ENCODE results near the gene LRRC30. TPM values are rescaled to one million over a fixed set of nuclear protein-coding genes. Genes with fewer than 3 reads are reported as not detected.

LRRC30 gene
- total RNA-seq, 1 experiment from 2014 or later, result not detected

DNA sequence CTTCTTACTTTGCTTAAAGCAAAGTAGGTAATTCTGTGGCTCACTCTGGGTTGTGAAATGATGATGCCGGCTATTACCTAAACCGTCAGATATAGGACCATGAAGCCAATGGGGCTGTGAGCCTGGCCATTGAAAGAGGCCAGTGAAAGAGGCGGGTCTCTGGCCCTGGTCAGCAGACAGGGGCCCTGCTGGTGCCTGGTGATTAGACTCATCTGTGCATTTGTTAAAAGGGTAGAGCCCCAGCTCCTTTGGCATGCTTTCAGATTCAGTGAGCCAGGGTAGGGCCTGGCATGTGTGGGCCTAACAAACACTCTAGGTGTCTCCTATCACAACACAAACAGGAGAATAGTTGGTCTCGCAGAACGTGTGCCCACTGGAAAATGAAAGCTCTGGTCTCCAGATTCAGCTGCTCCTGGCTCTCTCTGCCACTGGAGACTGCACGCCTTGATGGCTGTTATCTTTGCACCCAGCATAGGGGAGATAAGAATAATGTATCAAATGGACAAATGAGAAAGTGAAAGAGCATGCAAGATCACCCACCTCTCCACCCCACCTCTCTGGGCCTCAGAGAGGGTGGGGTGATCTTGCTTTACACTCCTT, 6.9 kb downstream of the LRRC30 start:
- DNase-seq (ENCODE audit: low spot score), result no peak

GRCh38 chr18:7242926-7243325, 12.0 kb downstream of the LRRC30 start:
- DNase-seq (ENCODE audit: low spot score), result no peak

GRCh38 chr18:7248877-7249276, 18.0 kb downstream of the LRRC30 start:
- no peak for DNase-seq (ENCODE audit: low spot score)

DNA sequence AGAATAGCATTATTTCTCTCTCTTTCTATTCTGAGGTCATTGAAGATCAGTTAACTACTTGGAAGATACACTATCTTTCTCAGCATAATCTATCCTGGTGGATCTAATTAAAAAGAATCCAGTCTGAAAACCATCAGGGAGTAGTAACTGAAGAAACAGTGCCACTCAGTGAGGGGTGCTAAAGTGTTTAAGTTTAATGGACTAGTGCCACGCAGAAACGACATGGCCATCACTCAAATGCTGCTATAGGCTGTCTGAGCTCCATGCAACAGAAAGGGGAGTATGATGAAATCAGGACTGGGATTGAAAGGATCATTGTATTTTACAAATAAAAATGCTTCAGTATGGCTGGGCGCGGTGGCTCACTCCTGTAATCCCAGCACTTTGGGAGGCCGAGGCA, 23.3 kb downstream of the LRRC30 start:
- no peak for DNase-seq (ENCODE audit: low spot score)

- DNase-seq (ENCODE audit: low spot score), result no peak
Measured at GRCh38 chr18:7255054-7255453, 24.2 kb downstream of the LRRC30 start.

- no peak for DNase-seq (ENCODE audit: low spot score)
Measured at GRCh38 chr18:7255643-7256042, 24.8 kb downstream of the LRRC30 start.

GRCh38 chr18:7256618-7257425, 25.9 kb downstream of the LRRC30 start:
- DNase-seq (ENCODE audit: low spot score), result no peak

DNA sequence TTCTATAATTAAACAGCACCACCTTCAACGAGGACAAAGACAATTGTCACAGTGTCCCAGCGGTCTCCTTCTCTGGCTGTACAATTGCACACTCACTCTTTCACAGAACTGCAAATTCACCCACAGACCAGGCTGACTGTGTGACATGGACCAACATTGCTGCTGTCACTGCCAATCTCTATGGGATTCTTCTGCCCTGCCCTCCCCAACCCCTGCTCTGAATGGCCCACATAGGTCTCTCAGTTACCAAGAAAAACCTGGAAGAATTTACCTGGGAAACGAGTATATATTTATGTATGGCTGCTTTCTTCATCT, 26.5 kb downstream of the LRRC30 start:
- no peak for DNase-seq (ENCODE audit: low spot score)

DNA sequence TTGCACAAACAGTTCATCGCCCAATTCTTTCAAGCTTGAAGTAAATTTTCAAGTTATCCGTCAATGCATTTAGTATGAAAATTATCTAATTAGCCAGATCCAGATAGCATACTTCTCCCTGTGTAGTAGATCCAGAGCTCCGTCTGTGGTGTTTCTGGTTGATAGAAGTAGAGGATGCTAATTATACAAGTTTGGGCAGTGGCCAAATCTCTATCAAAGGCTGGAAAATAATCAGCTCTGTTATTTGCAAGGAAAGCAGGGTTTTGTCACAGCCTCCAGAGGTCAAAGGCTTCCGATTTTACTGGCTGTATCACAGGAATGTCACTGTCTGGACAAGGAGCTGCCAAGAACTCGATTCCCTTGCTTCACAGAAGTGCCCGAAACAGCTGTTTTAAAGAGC, 28.6 kb downstream of the LRRC30 start:
- no peak for DNase-seq (ENCODE audit: low spot score)

GRCh38 chr18:7261199-7261598, 30.3 kb downstream of the LRRC30 start:
- no peak for DNase-seq (ENCODE audit: low spot score)

- no peak for DNase-seq (ENCODE audit: low spot score)
Measured at GRCh38 chr18:7267973-7268372, 37.1 kb downstream of the LRRC30 start.

- no peak for DNase-seq (ENCODE audit: low spot score)
Measured at GRCh38 chr18:7269942-7270341, 39.1 kb downstream of the LRRC30 start.

- peak; percentile 29 for DNase-seq (ENCODE audit: low spot score)
Measured at GRCh38 chr18:7272311-7273049, 41.6 kb downstream of the LRRC30 start.

GRCh38 chr18:7273301-7273921, 42.5 kb downstream of the LRRC30 start:
- DNase-seq (ENCODE audit: low spot score), result no peak

GRCh38 chr18:7281579-7281978, 50.7 kb downstream of the LRRC30 start:
- no peak for DNase-seq (ENCODE audit: low spot score)

Other genes with a start within 250 kb of the LRRC30 start
- gene LAMA1, start 113.3 kb upstream of the LRRC30 start, total RNA-seq (2014; rRNA removed; shearing (Covaris generic)), result not detected in 2 replicates

Data from HT-29 (cell line).